Glutamatergic neuron (in vitro differentiated cells): ENCODE data around the gene MYNN. TPM values are rescaled to one million over a fixed set of nuclear protein-coding genes. Genes with fewer than 3 reads are reported as not detected.

Source experiments
- DNase-seq: peaks from one replicate; pipeline ENCODE4 v3.0.0; 2022
- H3K27ac Mint-ChIP-seq: one replicate; pipeline ENCODE4 v1.8.0; 2020; ENCODE audit warnings: mild to moderate bottlenecking, mixed read lengths, inconsistent platforms; ENCODE audit not compliant: unreplicated experiment
- H3K27me3 Mint-ChIP-seq: one replicate; pipeline ENCODE4 v1.8.0; 2020; ENCODE audit warnings: mild to moderate bottlenecking, moderate library complexity, mixed read lengths, inconsistent platforms; ENCODE audit not compliant: unreplicated experiment
- H3K36me3 Mint-ChIP-seq: one replicate; pipeline ENCODE4 v1.8.0; 2020; ENCODE audit warnings: mild to moderate bottlenecking, mixed read lengths, inconsistent platforms; ENCODE audit not compliant: unreplicated experiment
- H3K4me1 Mint-ChIP-seq: one replicate; pipeline ENCODE4 v1.8.0; 2020; ENCODE audit warnings: mild to moderate bottlenecking, low read depth, mixed read lengths, inconsistent platforms; ENCODE audit not compliant: unreplicated experiment
- H3K4me3 Mint-ChIP-seq: one replicate; pipeline ENCODE4 v1.8.0; 2020; ENCODE audit warnings: mild to moderate bottlenecking, mixed read lengths, inconsistent platforms; ENCODE audit not compliant: unreplicated experiment
- H3K9me3 Mint-ChIP-seq: one replicate; pipeline ENCODE4 v1.8.0; 2020; ENCODE audit warnings: mild to moderate bottlenecking, moderate library complexity, mixed read lengths, inconsistent platforms; ENCODE audit not compliant: unreplicated experiment
- total RNA-seq: library from RNA; stranded (reverse); fragmentation: NEBNext Ultra II Directional; extraction: Animal tissue kit (Norgen Biotek cat#: 25700); gene quantifications from one replicate; pipeline ENCODE4 v1.2.1, GENCODE V29; 2021; ENCODE audit not compliant: unreplicated experiment
- TF ChIP-seq, protein P1 (sequence below): fragments of 200-600 bp; sonication (generic); IDR thresholded peaks from one replicate; pipeline ENCODE4 v1.5.0; 2021; ENCODE audit not compliant: partially characterized antibody, unreplicated experiment

Gene MYNN
- total RNA-seq, 1 donor from 2014 or later, result 13.9 TPM

GRCh38 chr3:169822983-169823382 is 49.8 kb downstream of the MYNN start:
- H3K36me3 Mint-ChIP-seq, result no peaks in the 10 kb centered on the region
- no peak overlapping the region for H3K4me3 Mint-ChIP-seq
- TF ChIP-seq, protein P1, sequence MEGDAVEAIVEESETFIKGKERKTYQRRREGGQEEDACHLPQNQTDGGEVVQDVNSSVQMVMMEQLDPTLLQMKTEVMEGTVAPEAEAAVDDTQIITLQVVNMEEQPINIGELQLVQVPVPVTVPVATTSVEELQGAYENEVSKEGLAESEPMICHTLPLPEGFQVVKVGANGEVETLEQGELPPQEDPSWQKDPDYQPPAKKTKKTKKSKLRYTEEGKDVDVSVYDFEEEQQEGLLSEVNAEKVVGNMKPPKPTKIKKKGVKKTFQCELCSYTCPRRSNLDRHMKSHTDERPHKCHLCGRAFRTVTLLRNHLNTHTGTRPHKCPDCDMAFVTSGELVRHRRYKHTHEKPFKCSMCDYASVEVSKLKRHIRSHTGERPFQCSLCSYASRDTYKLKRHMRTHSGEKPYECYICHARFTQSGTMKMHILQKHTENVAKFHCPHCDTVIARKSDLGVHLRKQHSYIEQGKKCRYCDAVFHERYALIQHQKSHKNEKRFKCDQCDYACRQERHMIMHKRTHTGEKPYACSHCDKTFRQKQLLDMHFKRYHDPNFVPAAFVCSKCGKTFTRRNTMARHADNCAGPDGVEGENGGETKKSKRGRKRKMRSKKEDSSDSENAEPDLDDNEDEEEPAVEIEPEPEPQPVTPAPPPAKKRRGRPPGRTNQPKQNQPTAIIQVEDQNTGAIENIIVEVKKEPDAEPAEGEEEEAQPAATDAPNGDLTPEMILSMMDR, result no peak
- DNase-seq, result no peak
- H3K4me1 Mint-ChIP-seq, result no peaks in the 10 kb centered on the region
- no peaks in the 10 kb centered on the region for H3K9me3 Mint-ChIP-seq
- H3K27ac Mint-ChIP-seq, result no peak overlapping the region
- peaks cover 3% of the 10 kb centered on the region for H3K27me3 Mint-ChIP-seq

GRCh38 chr3:169825316-169825715 is 52.1 kb downstream of the MYNN start:
- Mint-ChIP-seq H3K9me3 (no peaks in the 10 kb centered on the region), H3K4me3 (no peak overlapping the region), H3K4me1 (no peaks in the 10 kb centered on the region), H3K27ac (no peak overlapping the region), H3K36me3 (no peaks in the 10 kb centered on the region), H3K27me3 (peaks cover 3% of the 10 kb centered on the region)
- no peak for DNase-seq
- TF ChIP-seq, protein P1, result no peak

- H3K27ac Mint-ChIP-seq, result no peak overlapping the region
- TF ChIP-seq, protein P1, result no peak
- peaks cover 1% of the 10 kb centered on the region for H3K9me3 Mint-ChIP-seq
- no peak overlapping the region for H3K4me3 Mint-ChIP-seq
- DNase-seq, result no peak
- H3K4me1 Mint-ChIP-seq, result no peaks in the 10 kb centered on the region
- H3K27me3 Mint-ChIP-seq, result peaks cover 3% of the 10 kb centered on the region
- no peaks in the 10 kb centered on the region for H3K36me3 Mint-ChIP-seq
Measured at GRCh38 chr3:169827712-169828111, 54.5 kb downstream of the MYNN start.

- H3K4me1 Mint-ChIP-seq, result no peaks in the 10 kb centered on the region
Measured at GRCh38 chr3:169835533-169835932, 62.3 kb downstream of the MYNN start.

More at GRCh38 chr3:169835533-169835932, 62.3 kb downstream of the MYNN start:
- TF ChIP-seq, protein P1, result no peak
- Mint-ChIP-seq H3K27ac (no peak overlapping the region), H3K9me3 (peaks cover 1% of the 10 kb centered on the region), H3K4me3 (no peak overlapping the region), H3K36me3 (no peaks in the 10 kb centered on the region), H3K27me3 (no peaks in the 10 kb centered on the region)
- DNase-seq, result no peak
